ENCODE results near the gene MBD3L2B.

DNA sequence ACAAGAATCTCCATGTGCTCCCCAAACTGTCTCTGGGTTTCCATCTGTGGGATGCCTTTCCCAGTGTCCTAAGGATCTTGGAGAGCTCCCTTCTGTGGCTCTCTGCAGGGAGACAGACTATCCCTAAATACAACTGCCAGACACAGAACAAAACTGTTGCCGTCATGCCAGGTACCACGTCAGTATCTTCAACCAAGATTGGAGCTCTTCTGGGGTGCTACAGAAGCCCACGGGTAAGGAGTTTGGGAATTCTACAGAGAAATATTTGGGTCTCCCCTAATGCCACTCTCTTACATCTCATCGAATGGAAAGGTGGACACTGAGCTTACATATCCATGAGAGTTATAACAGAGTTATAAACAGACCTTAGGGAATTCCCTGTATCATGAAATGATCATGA is 42.1 kb upstream of the MBD3L2B start:
- TF ChIP-seq, protein P1, sequence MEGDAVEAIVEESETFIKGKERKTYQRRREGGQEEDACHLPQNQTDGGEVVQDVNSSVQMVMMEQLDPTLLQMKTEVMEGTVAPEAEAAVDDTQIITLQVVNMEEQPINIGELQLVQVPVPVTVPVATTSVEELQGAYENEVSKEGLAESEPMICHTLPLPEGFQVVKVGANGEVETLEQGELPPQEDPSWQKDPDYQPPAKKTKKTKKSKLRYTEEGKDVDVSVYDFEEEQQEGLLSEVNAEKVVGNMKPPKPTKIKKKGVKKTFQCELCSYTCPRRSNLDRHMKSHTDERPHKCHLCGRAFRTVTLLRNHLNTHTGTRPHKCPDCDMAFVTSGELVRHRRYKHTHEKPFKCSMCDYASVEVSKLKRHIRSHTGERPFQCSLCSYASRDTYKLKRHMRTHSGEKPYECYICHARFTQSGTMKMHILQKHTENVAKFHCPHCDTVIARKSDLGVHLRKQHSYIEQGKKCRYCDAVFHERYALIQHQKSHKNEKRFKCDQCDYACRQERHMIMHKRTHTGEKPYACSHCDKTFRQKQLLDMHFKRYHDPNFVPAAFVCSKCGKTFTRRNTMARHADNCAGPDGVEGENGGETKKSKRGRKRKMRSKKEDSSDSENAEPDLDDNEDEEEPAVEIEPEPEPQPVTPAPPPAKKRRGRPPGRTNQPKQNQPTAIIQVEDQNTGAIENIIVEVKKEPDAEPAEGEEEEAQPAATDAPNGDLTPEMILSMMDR (tag by site-specific recombination; IDR thresholded peaks at IDR 0.05) = no peak
- TF ChIP-seq WT1 (tag by site-specific recombination; IDR thresholded peaks at IDR 0.05) = no peak
- no peak for TF ChIP-seq ZNF660 (tag by site-specific recombination; IDR thresholded peaks at IDR 0.05)
- TF ChIP-seq PRDM1 (tag by site-specific recombination; IDR thresholded peaks at IDR 0.05) = no peak
- TF ChIP-seq RBAK (tag by site-specific recombination; IDR thresholded peaks at IDR 0.05) = no peak
- TF ChIP-seq ZBTB49 (tag by site-specific recombination; IDR thresholded peaks at IDR 0.05; ENCODE audit: low read depth) = no peak
- TF ChIP-seq REST (tag by site-specific recombination; IDR thresholded peaks at IDR 0.05) = no peak
- TF ChIP-seq ZNF302 (tag by site-specific recombination; IDR thresholded peaks at IDR 0.05; ENCODE audit: low read depth) = no peak
- no peak for TF ChIP-seq KLF9 (tag by site-specific recombination; IDR thresholded peaks at IDR 0.05; ENCODE audit: low read depth)

Measured in HEK293 (cell line).